Neural progenitor cell (in vitro differentiated cells): ENCODE data around the gene PAH. TPM values are rescaled to one million over a fixed set of nuclear protein-coding genes. Genes with fewer than 3 reads are reported as not detected.
A peak's percentile ranks its signal among the peaks of the same experiment; 100 is the strongest.

ENCODE experiments used
- DNase-seq: peaks from one replicate; pipeline ENCODE4 v3.0.0-alpha.2; 2016; ENCODE audit warnings: low spot score
- H2AFZ ChIP-seq: fragments of 200-600 bp; sonication (generic); replicated peaks from 2 replicates; pipeline ENCODE4 v1.6.1; 2016; ENCODE audit warnings: antibody characterized with exemption
- H3F3A ChIP-seq: fragments of 200-600 bp; sonication (generic); 2 replicates; pipeline ENCODE4 v1.6.1; 2016; ENCODE audit warnings: antibody characterized with exemption, low read depth
- H3K27ac ChIP-seq: fragments of 200-600 bp; sonication (generic); 2 replicates; pipeline ENCODE4 v1.5.1; 2016; ENCODE audit warnings: mild to moderate bottlenecking
- H3K27me3 ChIP-seq: fragments of 200-600 bp; sonication (generic); 2 replicates; pipeline ENCODE4 v1.6.1; 2016; ENCODE audit warnings: mild to moderate bottlenecking, moderate library complexity
- H3K36me3 ChIP-seq: fragments of 200-600 bp; sonication (generic); 2 replicates; pipeline ENCODE4 v1.5.1; 2016
- H3K4me1 ChIP-seq: fragments of 200-600 bp; sonication (generic); 2 replicates; pipeline ENCODE4 v1.6.1; 2016; ENCODE audit warnings: mixed run types
- H3K4me2 ChIP-seq: fragments of 200-600 bp; sonication (generic); 2 replicates; pipeline ENCODE4 v1.6.1; 2016
- H3K4me3 ChIP-seq: fragments of 200-600 bp; sonication (generic); 2 replicates; pipeline ENCODE4 v1.5.1; 2016
- H3K79me2 ChIP-seq: fragments of 200-600 bp; sonication (generic); 2 replicates; pipeline ENCODE4 v1.6.1; 2016; ENCODE audit warnings: low read depth
- H3K9ac ChIP-seq: fragments of 200-600 bp; sonication (generic); 2 replicates; pipeline ENCODE4 v1.6.1; 2016
- H3K9me3 ChIP-seq: fragments of 200-600 bp; sonication (generic); 2 replicates; pipeline ENCODE4 v1.5.1; 2016; ENCODE audit warnings: low read depth
- H4K20me1 ChIP-seq: fragments of 200-600 bp; sonication (generic); 2 replicates; pipeline ENCODE4 v1.6.1; 2016; ENCODE audit warnings: low read depth
- H3K27ac Mint-ChIP-seq: 3 replicates; pipeline ENCODE4 v1.8.0; 2021; ENCODE audit warnings: mixed read lengths
- H3K27me3 Mint-ChIP-seq: 2 replicates; pipeline ENCODE4 v1.8.0; 2022; ENCODE audit warnings: low read depth, mild to moderate bottlenecking, inconsistent platforms, moderate library complexity, mixed read lengths; ENCODE audit not compliant: insufficient read depth
- H3K36me3 Mint-ChIP-seq: 3 replicates; pipeline ENCODE4 v1.8.0; 2021; ENCODE audit warnings: mixed read lengths
- H3K4me1 Mint-ChIP-seq: 3 replicates; pipeline ENCODE4 v1.8.0; 2021; ENCODE audit warnings: mixed read lengths
- H3K4me3 Mint-ChIP-seq: 3 replicates; pipeline ENCODE4 v1.8.0; 2021; ENCODE audit warnings: mild to moderate bottlenecking, moderate library complexity, mixed read lengths
- H3K9me3 Mint-ChIP-seq: 3 replicates; pipeline ENCODE4 v1.8.0; 2020; ENCODE audit warnings: mixed read lengths
- CTCF ChIP-seq: fragments of 200-600 bp; sonication (generic); IDR thresholded peaks from 2 replicates; pipeline ENCODE4 v1.5.1; 2017; ENCODE audit warnings: antibody characterized with exemption, mild to moderate bottlenecking
- EZH2 ChIP-seq: fragments of 200-600 bp; sonication (generic); IDR thresholded peaks from 2 replicates; pipeline ENCODE4 v1.6.1; 2017; ENCODE audit warnings: antibody characterized with exemption, mild to moderate bottlenecking, moderate library complexity
- EZH2phosphoT487 ChIP-seq: fragments of 200-600 bp; sonication (generic); IDR thresholded peaks from 2 replicates; pipeline ENCODE4 v1.6.1; 2017; ENCODE audit warnings: antibody characterized with exemption
- total RNA-seq: library from RNA; depleted of rRNA; stranded (reverse); fragments of >200 nt; gene quantifications from 2 replicates; pipeline ENCODE4 v1.2.3, GENCODE V29; 2015; ENCODE audit warnings: low replicate concordance

PAH gene
- total RNA-seq, 1 donor from 2014 or later = 0.07 TPM

GRCh38 chr12:102918840-102919239, 1.8 kb upstream of the PAH start:
- H3K4me2 ChIP-seq = no peak overlapping the region
- no peak overlapping the region for H3K4me3 Mint-ChIP-seq
- H3K27ac ChIP-seq = no peak overlapping the region
- no peak for DNase-seq
- no peaks in the 10 kb centered on the region for H3K9me3 Mint-ChIP-seq
- no peak overlapping the region for H3K9ac ChIP-seq
- no peaks in the 10 kb centered on the region for H3K36me3 Mint-ChIP-seq
- peaks cover 9% of the 10 kb centered on the region for H3K4me1 Mint-ChIP-seq
- no peak overlapping the region for H2AFZ ChIP-seq
- H3F3A ChIP-seq = no peaks in the 10 kb centered on the region
- no peak overlapping the region for H3K27ac Mint-ChIP-seq
- H3K36me3 ChIP-seq = no peaks in the 10 kb centered on the region
- H3K4me1 ChIP-seq = peaks cover 8% of the 10 kb centered on the region
- H3K9me3 ChIP-seq = no peaks in the 10 kb centered on the region
- peaks cover 2% of the 10 kb centered on the region for H3K27me3 Mint-ChIP-seq
- no peaks in the 10 kb centered on the region for H3K79me2 ChIP-seq
- peaks cover 23% of the 10 kb centered on the region for H3K27me3 ChIP-seq
- no peak overlapping the region for H3K4me3 ChIP-seq
- no peak for TF ChIP-seq CTCF
- no peak for TF ChIP-seq EZH2phosphoT487
- no peaks in the 10 kb centered on the region for H4K20me1 ChIP-seq

GRCh38 chr12:102916252-102917025, 605 bp downstream of the PAH start:
- Histone ChIP-seq H3K27me3 (peaks cover 23% of the 10 kb centered on the region), H3K4me2 (no peak overlapping the region), H3K4me1 (peaks cover 8% of the 10 kb centered on the region), H2AFZ (peak overlapping the region; percentile 84), H3K27ac (no peak overlapping the region), H3K36me3 (no peaks in the 10 kb centered on the region), H4K20me1 (no peaks in the 10 kb centered on the region), H3K4me3 (no peak overlapping the region), H3K9me3 (no peaks in the 10 kb centered on the region), H3F3A (no peaks in the 10 kb centered on the region), H3K79me2 (no peaks in the 10 kb centered on the region), H3K9ac (no peak overlapping the region)
- Mint-ChIP-seq H3K27ac (no peak overlapping the region), H3K4me1 (peaks cover 9% of the 10 kb centered on the region), H3K4me3 (no peak overlapping the region), H3K27me3 (peaks cover 2% of the 10 kb centered on the region), H3K9me3 (no peaks in the 10 kb centered on the region), H3K36me3 (no peaks in the 10 kb centered on the region)
- TF ChIP-seq EZH2phosphoT487 (no peak), EZH2 (no peak), CTCF (no peak)
- DNase-seq = no peak

- Histone ChIP-seq H3K27ac (no peak overlapping the region), H3K9me3 (no peaks in the 10 kb centered on the region), H3F3A (no peaks in the 10 kb centered on the region), H3K36me3 (no peaks in the 10 kb centered on the region), H3K79me2 (no peaks in the 10 kb centered on the region), H3K27me3 (peaks cover 23% of the 10 kb centered on the region), H3K4me1 (peaks cover 8% of the 10 kb centered on the region), H3K9ac (no peak overlapping the region), H2AFZ (no peak overlapping the region), H3K4me2 (no peak overlapping the region), H4K20me1 (no peaks in the 10 kb centered on the region), H3K4me3 (no peak overlapping the region)
- Mint-ChIP-seq H3K36me3 (no peaks in the 10 kb centered on the region), H3K27me3 (peaks cover 5% of the 10 kb centered on the region), H3K27ac (no peak overlapping the region), H3K4me1 (peaks cover 9% of the 10 kb centered on the region), H3K9me3 (no peaks in the 10 kb centered on the region), H3K4me3 (no peak overlapping the region)
- TF ChIP-seq EZH2phosphoT487 = no peak
- TF ChIP-seq CTCF = no peak
- no peak for TF ChIP-seq EZH2
- DNase-seq = no peak
Measured at GRCh38 chr12:102913453-102914226, 3.4 kb downstream of the PAH start.
